Naive thymus-derived CD4-positive, alpha-beta T cell (primary cell): ENCODE measurements around the gene CAPS. TPM values are rescaled to one million over a fixed set of nuclear protein-coding genes. Genes with fewer than 3 reads are reported as not detected.

Source experiments
- ATAC-seq: fragments of 150-1000 bp; cut with Tn5 transposase; 2 replicates; pipeline ENCODE4 v1.10.0; 2021; ENCODE audit warnings: mild to moderate bottlenecking, moderate library complexity
- CTCF ChIA-PET: fragments of 350-600 bp; sonication (Branson Sonifier 250); formaldehyde crosslinking; loops from one replicate; lab custom pipeline; 2021; ENCODE audit warnings: antibody characterized with exemption; lab: Charles Lee
- POLR2A ChIA-PET: fragments of 350-600 bp; sonication (Branson Sonifier 250); formaldehyde crosslinking; loops from one replicate; lab custom pipeline; 2021; ENCODE audit warnings: antibody characterized with exemption, inconsistent platforms; lab: Charles Lee
- DNase-seq, 9 donors: peaks; one replicate each; pipeline versions ENCODE4 v3.0.0 to v3.0.0-alpha.2; 2020 to 2022; ENCODE audit warnings: mixed read lengths in 1 of 9
- H3K27ac ChIP-seq: one replicate; pipeline ENCODE4 v1.7.0; 2013; ENCODE audit warnings: mild to moderate bottlenecking, low read depth, low read length, moderate library complexity
- H3K27me3 ChIP-seq, 2 donors: one replicate each; pipeline ENCODE4 v1.7.0; 2013; ENCODE audit warnings: low read length in 2 of 2, mild to moderate bottlenecking in 2 of 2, moderate library complexity in 2 of 2; ENCODE audit not compliant: control insufficient read depth in 2 of 2, insufficient read depth in 2 of 2
- H3K36me3 ChIP-seq, 3 experiments: 1 replicate in 2 of 3; 2 replicates in 1 of 3; pipeline ENCODE4 v1.7.0; 2013; ENCODE audit warnings: low read length in 3 of 3, mild to moderate bottlenecking in 3 of 3, moderate library complexity in 1 of 3; ENCODE audit not compliant: insufficient read depth in 3 of 3, control insufficient read depth in 2 of 3
- H3K4me1 ChIP-seq, 2 donors: one replicate each; pipeline ENCODE4 v1.7.0; 2013; ENCODE audit warnings: low read length in 2 of 2, mild to moderate bottlenecking in 2 of 2, moderate library complexity in 1 of 2; ENCODE audit not compliant: control insufficient read depth in 2 of 2, insufficient read depth in 2 of 2
- H3K4me3 ChIP-seq: 2 replicates; pipeline ENCODE4 v1.7.0; 2013; ENCODE audit warnings: mild to moderate bottlenecking, low read length
- H3K9me3 ChIP-seq, 3 experiments: 1 replicate in 2 of 3; 2 replicates in 1 of 3; pipeline ENCODE4 v1.7.0; 2013; ENCODE audit warnings: low read length in 3 of 3; ENCODE audit not compliant: control insufficient read depth in 2 of 3
- H3K27ac Mint-ChIP-seq, 9 donors: one replicate each; pipeline ENCODE4 v1.8.0; 2020 to 2022; ENCODE audit warnings: mixed read lengths in 9 of 9, mild to moderate bottlenecking in 8 of 9, moderate library complexity in 5 of 9, inconsistent platforms in 2 of 9
- H3K27me3 Mint-ChIP-seq, 5 donors: one replicate each; pipeline ENCODE4 v1.8.0; 2021 to 2022; ENCODE audit warnings: mixed read lengths in 5 of 5, mild to moderate bottlenecking in 1 of 5
- H3K36me3 Mint-ChIP-seq, 5 donors: one replicate each; pipeline ENCODE4 v1.8.0; 2020 to 2022; ENCODE audit warnings: mixed read lengths in 5 of 5, mild to moderate bottlenecking in 3 of 5, inconsistent platforms in 1 of 5
- H3K4me1 Mint-ChIP-seq, 7 donors: one replicate each; pipeline ENCODE4 v1.8.0; 2020 to 2022; ENCODE audit warnings: mixed read lengths in 7 of 7, mild to moderate bottlenecking in 3 of 7, inconsistent platforms in 1 of 7
- H3K4me3 Mint-ChIP-seq, 10 donors: one replicate each; pipeline ENCODE4 v1.8.0; 2020 to 2022; ENCODE audit warnings: mild to moderate bottlenecking in 10 of 10, mixed read lengths in 10 of 10, moderate library complexity in 6 of 10, inconsistent platforms in 2 of 10
- H3K9me3 Mint-ChIP-seq, 11 donors: one replicate each; pipeline ENCODE4 v1.8.0; 2020 to 2022; ENCODE audit warnings: mixed read lengths in 11 of 11, mild to moderate bottlenecking in 4 of 11, inconsistent platforms in 1 of 11, moderate library complexity in 1 of 11
- intact Hi-C, 2 donors: fragments of 100-400 bp; cut with micrococcal nuclease; formaldehyde crosslinking; loops; one replicate each; pipeline ENCODE4 v1.15.1; 2023
- polyA plus RNA-seq, 2 donors: library from polyadenylated mRNA; unstranded; fragments of 300-500 nt; fragmentation: Illumina TruSeq; gene quantifications; one replicate each; pipeline ENCODE4 v1.2.3, GENCODE V29; 2021
- total RNA-seq, 6 experiments: library from RNA in 5 of 6; stranded (reverse) in 5 of 6; gene quantifications; 1 replicate in 5 of 6; 2 replicates in 1 of 6; pipeline ENCODE4 v1.2.3 and lab custom pipeline; 2021 to 2026

The CAPS gene
- 10 to 100 TPM; 22.1 to 80.6 (median 58.5) TPM for total RNA-seq
- 1 to 10 TPM; 1.6 to 4.1 TPM for polyA plus RNA-seq
- 27.9 reads per million, percentile 58 among the genes with 10 or more reads in this experiment for total RNA-seq (lab: John Stamatoyannopoulos, UW)

- ChIA-PET CTCF (no interaction called here), POLR2A (interaction anchor here (1.8 kb wide), 1 partner anchor 8 kb away, joined by 4 read pairs; no protein-coding TSS in a partner anchor)
- Mint-ChIP-seq H3K4me1 (no peaks in the 10 kb centered on the region), H3K36me3 (peaks cover 0 to 4% (median 0%) of the 10 kb centered on the region in 5 donors), H3K9me3 (no peaks in the 10 kb centered on the region), H3K27me3 (no peaks in the 10 kb centered on the region), H3K4me3 (no peak within 1 kb of the TSS), H3K27ac (peak within 1 kb of the TSS in 2 of 9 donors; percentile 43 to 47)
- Histone ChIP-seq H3K36me3 (peaks cover 3 to 67% (median 5%) of the 10 kb centered on the region in 3 experiments), H3K4me3 (no peak within 1 kb of the TSS), H3K27ac (no peak within 1 kb of the TSS), H3K4me1 (no peaks in the 10 kb centered on the region), H3K27me3 (no peaks in the 10 kb centered on the region), H3K9me3 (no peaks in the 10 kb centered on the region)
- ATAC-seq = no peak
- intact Hi-C loops = no loop called here
- no peak for DNase-seq
These were observed at the start of gene CAPS for GRCh38 chr19:5913739-5914357. Gene CAPS, plus strand, starts transcription at chr19:5914254. Its CDS starts 153 bp downstream, at chr19:5914407.

GRCh38 chr19:5864725-5865486 is 49.1 kb upstream of the CAPS start:
- CTCF ChIA-PET = no interaction called here
- peak overlapping the region in 2 of 9 donors; percentile 4 to 16 for H3K27ac Mint-ChIP-seq
- H3K4me3 Mint-ChIP-seq = no peak overlapping the region

GRCh38 chr19:5865772-5866171 is 48.3 kb upstream of the CAPS start:
- Histone ChIP-seq H3K4me1 (no peaks in the 10 kb centered on the region), H3K36me3 (no peaks in the 10 kb centered on the region), H3K27ac (no peak overlapping the region), H3K27me3 (no peaks in the 10 kb centered on the region), H3K9me3 (no peaks in the 10 kb centered on the region), H3K4me3 (no peak overlapping the region)
- H3K27ac Mint-ChIP-seq = peak overlapping the region in 1 of 9 donors; percentile 4
- intact Hi-C loops = no loop called here
- peak; percentile 29 for ATAC-seq
- H3K27me3 Mint-ChIP-seq = peaks cover 0 to 6% (median 0%) of the 10 kb centered on the region in 5 donors
- H3K4me3 Mint-ChIP-seq = no peak overlapping the region
- POLR2A ChIA-PET = no interaction called here
- H3K9me3 Mint-ChIP-seq = no peaks in the 10 kb centered on the region
- no peak for DNase-seq
- no peaks in the 10 kb centered on the region for H3K36me3 Mint-ChIP-seq
- CTCF ChIA-PET = no interaction called here
- peaks cover 0 to 7% (median 0%) of the 10 kb centered on the region in 7 donors for H3K4me1 Mint-ChIP-seq

More at GRCh38 chr19:5864725-5865486, 49.1 kb upstream of the CAPS start:
- ATAC-seq (peak; percentile 32), DNase-seq (no peak)
- Histone ChIP-seq H3K9me3 (no peaks in the 10 kb centered on the region), H3K27me3 (no peaks in the 10 kb centered on the region), H3K27ac (no peak overlapping the region), H3K36me3 (no peaks in the 10 kb centered on the region), H3K4me1 (no peaks in the 10 kb centered on the region), H3K4me3 (no peak overlapping the region)
- H3K9me3 Mint-ChIP-seq = no peaks in the 10 kb centered on the region
- H3K36me3 Mint-ChIP-seq = no peaks in the 10 kb centered on the region
- POLR2A ChIA-PET = no interaction called here
- H3K27me3 Mint-ChIP-seq = peaks cover 0 to 6% (median 0%) of the 10 kb centered on the region in 5 donors
- H3K4me1 Mint-ChIP-seq = peaks cover 0 to 7% (median 0%) of the 10 kb centered on the region in 7 donors
- intact Hi-C loops = no loop called here

GRCh38 chr19:5867201-5868136 is 46.6 kb upstream of the CAPS start:
- Histone ChIP-seq H3K4me3 (no peak overlapping the region), H3K9me3 (no peaks in the 10 kb centered on the region), H3K27me3 (no peaks in the 10 kb centered on the region), H3K4me1 (no peaks in the 10 kb centered on the region), H3K27ac (no peak overlapping the region), H3K36me3 (no peaks in the 10 kb centered on the region)
- ATAC-seq = no peak
- H3K4me1 Mint-ChIP-seq = peaks cover 0 to 7% (median 0%) of the 10 kb centered on the region in 7 donors
- H3K36me3 Mint-ChIP-seq = no peaks in the 10 kb centered on the region
- peaks cover 0 to 4% (median 0%) of the 10 kb centered on the region in 5 donors for H3K27me3 Mint-ChIP-seq
- intact Hi-C loops = no loop called here
- ChIA-PET CTCF (no interaction called here), POLR2A (no interaction called here)
- no peak for DNase-seq
- H3K9me3 Mint-ChIP-seq = no peaks in the 10 kb centered on the region
- no peak overlapping the region for H3K4me3 Mint-ChIP-seq
- peak overlapping the region in 1 of 9 donors; percentile 46 for H3K27ac Mint-ChIP-seq

GRCh38 chr19:5870986-5871394 is 43.1 kb upstream of the CAPS start:
- Mint-ChIP-seq H3K27me3 (peaks cover 0 to 4% (median 0%) of the 10 kb centered on the region in 5 donors), H3K4me3 (no peak overlapping the region), H3K27ac (peak overlapping the region in 1 of 9 donors; percentile 30), H3K36me3 (no peaks in the 10 kb centered on the region), H3K9me3 (no peaks in the 10 kb centered on the region), H3K4me1 (peaks cover 0 to 3% (median 0%) of the 10 kb centered on the region in 7 donors)
- CTCF ChIA-PET = no interaction called here
- Histone ChIP-seq H3K27ac (no peak overlapping the region), H3K4me3 (no peak overlapping the region), H3K4me1 (no peaks in the 10 kb centered on the region), H3K36me3 (no peaks in the 10 kb centered on the region), H3K27me3 (no peaks in the 10 kb centered on the region), H3K9me3 (no peaks in the 10 kb centered on the region)
- intact Hi-C loops = no loop called here
- ATAC-seq (no peak), DNase-seq (no peak)
- POLR2A ChIA-PET = no interaction called here

GRCh38 chr19:5873617-5874199 is 40.3 kb upstream of the CAPS start:
- peaks cover 0 to 2% (median 0%) of the 10 kb centered on the region in 7 donors for H3K4me1 Mint-ChIP-seq
- Histone ChIP-seq H3K27ac (no peak overlapping the region), H3K4me3 (no peak overlapping the region), H3K36me3 (no peaks in the 10 kb centered on the region), H3K4me1 (no peaks in the 10 kb centered on the region), H3K9me3 (no peaks in the 10 kb centered on the region), H3K27me3 (no peaks in the 10 kb centered on the region)
- peaks cover 0 to 15% (median 0%) of the 10 kb centered on the region in 5 donors for H3K27me3 Mint-ChIP-seq
- no peak overlapping the region for H3K27ac Mint-ChIP-seq
- intact Hi-C loops = no loop called here
- ATAC-seq = no peak
- ChIA-PET POLR2A (no interaction called here), CTCF (no interaction called here)
- no peaks in the 10 kb centered on the region for H3K36me3 Mint-ChIP-seq
- no peak for DNase-seq
- no peak overlapping the region for H3K4me3 Mint-ChIP-seq
- no peaks in the 10 kb centered on the region for H3K9me3 Mint-ChIP-seq
